ENCODE results near the gene MAGI2. TPM values are rescaled to one million over a fixed set of nuclear protein-coding genes. Genes with fewer than 3 reads are reported as not detected.

The MAGI2 gene
- total and polyA plus RNA-seq, 8 donors, result 1.3 to 4.0 (median 2.0) TPM

DNA sequence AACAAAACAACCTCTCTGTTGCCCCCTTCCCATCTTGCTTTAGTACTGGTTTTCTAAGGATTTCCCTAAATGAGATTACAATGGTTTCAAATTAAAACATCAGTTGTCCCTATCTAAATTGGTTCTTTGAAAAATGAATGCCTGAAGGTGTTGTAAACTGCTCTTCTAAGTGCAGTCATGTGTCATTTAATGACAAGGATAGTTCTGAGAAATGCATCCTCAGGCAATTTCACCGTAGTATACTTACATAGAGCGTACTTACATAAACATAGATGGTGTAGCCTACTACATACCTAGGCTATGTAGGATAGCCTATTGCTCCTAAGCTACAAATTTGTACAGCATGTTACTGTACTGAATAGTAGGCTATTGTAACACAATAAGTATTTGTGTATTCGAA lies 278.1 kb downstream of the MAGI2 start:
- no peak for FAIRE-seq
- WGBS, 2 donors, result 69 to 74% methylated on average over 3 of the region's 3 CpGs
- no peak for ATAC-seq
- Histone ChIP-seq H3K27ac (no peak overlapping the region), H3K9me3 (no peaks in the 10 kb centered on the region), H3K27me3 (no peaks in the 10 kb centered on the region), H3K36me3 (no peaks in the 10 kb centered on the region), H3K4me3 (no peak overlapping the region), H3K4me1 (no peaks in the 10 kb centered on the region)
- intact Hi-C loops (cut with DNase I), result no loop called here
- TF ChIP-seq, protein P1, sequence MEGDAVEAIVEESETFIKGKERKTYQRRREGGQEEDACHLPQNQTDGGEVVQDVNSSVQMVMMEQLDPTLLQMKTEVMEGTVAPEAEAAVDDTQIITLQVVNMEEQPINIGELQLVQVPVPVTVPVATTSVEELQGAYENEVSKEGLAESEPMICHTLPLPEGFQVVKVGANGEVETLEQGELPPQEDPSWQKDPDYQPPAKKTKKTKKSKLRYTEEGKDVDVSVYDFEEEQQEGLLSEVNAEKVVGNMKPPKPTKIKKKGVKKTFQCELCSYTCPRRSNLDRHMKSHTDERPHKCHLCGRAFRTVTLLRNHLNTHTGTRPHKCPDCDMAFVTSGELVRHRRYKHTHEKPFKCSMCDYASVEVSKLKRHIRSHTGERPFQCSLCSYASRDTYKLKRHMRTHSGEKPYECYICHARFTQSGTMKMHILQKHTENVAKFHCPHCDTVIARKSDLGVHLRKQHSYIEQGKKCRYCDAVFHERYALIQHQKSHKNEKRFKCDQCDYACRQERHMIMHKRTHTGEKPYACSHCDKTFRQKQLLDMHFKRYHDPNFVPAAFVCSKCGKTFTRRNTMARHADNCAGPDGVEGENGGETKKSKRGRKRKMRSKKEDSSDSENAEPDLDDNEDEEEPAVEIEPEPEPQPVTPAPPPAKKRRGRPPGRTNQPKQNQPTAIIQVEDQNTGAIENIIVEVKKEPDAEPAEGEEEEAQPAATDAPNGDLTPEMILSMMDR (IDR thresholded peaks at IDR 0.05), result no peak
- no peak for DNase-seq

DNA sequence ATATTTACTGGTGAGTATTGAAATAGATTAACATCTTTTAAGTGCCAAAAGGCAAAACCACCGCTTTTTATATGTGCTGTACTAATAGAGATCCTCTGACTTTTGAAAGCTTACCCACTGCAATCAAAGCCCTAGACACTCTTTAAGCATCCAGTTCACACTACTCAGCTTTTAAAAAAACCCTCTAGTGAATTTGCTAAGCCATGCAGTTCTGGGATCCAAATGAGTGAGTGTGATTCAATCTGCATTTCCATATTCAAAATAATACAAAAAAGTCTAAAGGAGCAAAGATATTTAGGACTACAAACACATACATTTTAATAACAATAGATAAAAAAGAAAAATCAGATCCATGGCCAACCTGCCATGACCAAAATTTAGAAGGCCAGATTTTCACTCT lies 288.2 kb downstream of the MAGI2 start:
- Histone ChIP-seq H3K9me3 (no peaks in the 10 kb centered on the region), H3K4me3 (no peak overlapping the region), H3K27ac (no peak overlapping the region), H3K27me3 (no peaks in the 10 kb centered on the region), H3K4me1 (no peaks in the 10 kb centered on the region), H3K36me3 (no peaks in the 10 kb centered on the region)
- FAIRE-seq (no peak), DNase-seq (no peak), ATAC-seq (no peak)
- intact Hi-C loops (cut with DNase I), result no loop called here
- TF ChIP-seq, protein P1 (IDR thresholded peaks at IDR 0.05), result no peak
- WGBS, 2 donors, result 88 to 100% methylated on average over 1 of the region's 1 CpG

DNA sequence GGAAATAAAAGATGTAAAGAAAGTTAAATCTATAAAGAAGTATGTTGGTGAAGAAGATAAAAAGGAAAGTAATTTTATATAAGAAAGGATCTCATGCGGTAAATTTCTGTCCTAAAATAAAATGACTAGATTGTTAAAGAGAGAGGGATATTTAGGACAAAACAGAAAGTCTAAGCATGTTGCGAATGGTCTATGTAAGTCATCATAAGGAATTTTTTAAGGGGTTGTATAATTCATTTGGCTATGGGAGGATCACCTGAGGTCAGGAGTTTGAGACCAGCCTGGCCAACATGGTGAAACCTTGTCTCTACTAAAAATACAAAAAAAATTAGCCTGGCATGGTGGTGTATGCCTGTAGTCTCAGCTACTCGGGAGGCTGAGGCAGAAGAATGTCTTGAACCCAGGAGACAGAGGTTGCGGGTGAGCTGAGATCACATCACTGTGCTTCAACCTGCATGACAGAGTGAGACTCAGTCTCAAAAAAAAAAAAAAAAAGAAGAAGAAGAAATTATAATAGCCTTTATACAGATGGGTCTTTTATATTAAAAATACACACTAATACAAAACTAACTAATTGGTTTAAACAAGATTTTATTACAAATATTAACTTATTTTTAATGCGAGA lies 294.3 kb downstream of the MAGI2 start:
- no peaks in the 10 kb centered on the region for H3K4me1 ChIP-seq
- 85 to 92% methylated on average over 5 of the region's 5 CpGs for WGBS, 2 donors
- H3K27me3 ChIP-seq, result no peaks in the 10 kb centered on the region
- intact Hi-C loops (cut with DNase I), result no loop called here
- H3K9me3 ChIP-seq, result no peaks in the 10 kb centered on the region
- no peak overlapping the region for H3K27ac ChIP-seq
- TF ChIP-seq, protein P1 (IDR thresholded peaks at IDR 0.05), result no peak
- no peak overlapping the region for H3K4me3 ChIP-seq
- H3K36me3 ChIP-seq, result no peaks in the 10 kb centered on the region
- no peak for ATAC-seq
- FAIRE-seq, result no peak
- no peak for DNase-seq

DNA sequence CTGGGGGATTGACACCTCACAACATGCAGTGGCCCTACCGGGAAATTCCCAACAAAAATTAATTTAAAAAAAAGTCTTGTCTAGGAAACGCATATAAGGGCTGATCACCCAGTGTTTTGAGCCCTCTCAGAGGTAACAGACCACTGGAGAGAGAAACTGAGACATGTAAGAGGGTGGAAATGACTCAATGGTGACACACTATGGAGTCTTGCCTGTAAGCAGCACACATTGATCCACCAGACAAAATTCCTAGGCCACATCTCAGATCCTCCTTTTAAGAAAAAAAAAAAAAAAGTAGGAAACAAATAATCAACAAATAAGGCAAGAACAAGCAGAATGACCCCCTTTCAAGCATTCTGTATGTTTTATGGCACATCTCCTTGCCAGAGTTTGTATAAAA lies 296.2 kb downstream of the MAGI2 start:
- no peaks in the 10 kb centered on the region for H3K4me1 ChIP-seq
- no peak for DNase-seq
- no peaks in the 10 kb centered on the region for H3K9me3 ChIP-seq
- H3K36me3 ChIP-seq, result no peaks in the 10 kb centered on the region
- no peak for ATAC-seq
- intact Hi-C loops (cut with DNase I), result no loop called here
- FAIRE-seq, result no peak
- no peak overlapping the region for H3K27ac ChIP-seq
- TF ChIP-seq, protein P1 (IDR thresholded peaks at IDR 0.05), result no peak
- no peaks in the 10 kb centered on the region for H3K27me3 ChIP-seq
- WGBS, 2 donors, result 69 to 88% methylated on average over 2 of the region's 2 CpGs
- no peak overlapping the region for H3K4me3 ChIP-seq

DNA sequence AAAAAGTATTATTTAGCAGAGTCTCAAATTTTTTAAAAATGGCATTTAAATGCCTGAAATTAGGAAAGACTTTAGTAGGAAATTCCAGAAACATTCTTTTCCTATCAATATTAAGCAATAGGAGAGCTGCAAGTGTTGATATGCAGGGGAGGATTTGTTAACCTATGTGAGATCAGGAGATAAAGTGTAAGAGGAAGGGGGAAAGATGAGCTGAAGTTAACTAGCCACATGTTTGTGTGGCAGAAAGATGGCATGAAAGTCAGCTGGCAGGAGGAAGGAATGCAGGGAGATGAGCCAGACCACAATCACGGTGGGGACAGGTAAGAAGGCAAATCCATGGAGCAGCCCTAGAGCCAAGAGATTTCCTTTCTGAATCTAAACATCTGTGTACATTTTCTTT lies 303.6 kb downstream of the MAGI2 start:
- no peaks in the 10 kb centered on the region for H3K9me3 ChIP-seq
- FAIRE-seq, result no peak
- intact Hi-C loops (cut with DNase I), result no loop called here
- WGBS, 2 donors, result 33 to 39% methylated on average over 1 of the region's 1 CpG
- no peak overlapping the region for H3K4me3 ChIP-seq
- H3K4me1 ChIP-seq, result no peaks in the 10 kb centered on the region
- H3K36me3 ChIP-seq, result no peaks in the 10 kb centered on the region
- ATAC-seq, result no peak
- H3K27ac ChIP-seq, result no peak overlapping the region
- TF ChIP-seq, protein P1 (IDR thresholded peaks at IDR 0.05), result no peak
- no peak for DNase-seq
- H3K27me3 ChIP-seq, result no peaks in the 10 kb centered on the region

All from pancreas (tissue), 10 donors.